ENCODE measurements around the gene CDC14C.

Gene CDC14C

DNA sequence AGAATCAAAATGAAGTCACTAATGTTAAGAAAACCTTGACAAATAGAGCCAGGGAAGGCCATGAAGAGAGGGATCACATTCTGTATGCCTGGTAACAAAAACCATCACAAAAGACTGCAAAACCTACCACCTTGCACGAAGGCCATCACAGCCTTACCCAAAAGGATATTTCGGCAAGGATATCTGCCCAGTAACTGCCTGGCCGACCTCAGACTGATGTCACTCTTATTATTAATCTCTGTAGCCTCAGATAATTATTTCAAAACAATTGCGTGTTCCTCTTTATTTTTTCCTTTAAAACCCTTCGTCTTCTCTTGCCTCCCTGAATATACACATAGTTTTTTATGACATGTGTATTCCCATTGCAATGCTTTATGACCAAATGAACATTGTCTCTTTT is 52.5 kb downstream of the CDC14C start:
- no peak for DNase-seq
